Spleen (tissue), 11 donors: Measurements from ENCODE around the gene NTNG1. TPM values are rescaled to one million over a fixed set of nuclear protein-coding genes. Genes with fewer than 3 reads are reported as not detected.

Source experiments
- DNase-seq: peaks from one replicate; pipeline ENCODE4 v3.0.0-alpha.2; 2020
- H3K27ac ChIP-seq, 8 donors: fragments of 200-600 bp; sonication (generic) in 7 of 8; 1 replicate in 4 of 8; 2 replicates in 4 of 8; pipeline versions ENCODE4 v1.5.0 to v1.8.0; 2016 to 2021; ENCODE audit warnings: inconsistent platforms in 4 of 8, mild to moderate bottlenecking in 4 of 8, moderate library complexity in 1 of 8
- H3K27me3 ChIP-seq, 7 donors: fragments of 200-600 bp; sonication (generic) in 6 of 7; replicated peaks in 1 of 7; 1 replicate in 4 of 7; 2 replicates in 3 of 7; pipeline versions ENCODE4 v1.5.0 to v1.8.0; 2016 to 2021; ENCODE audit warnings: inconsistent platforms in 3 of 7, mild to moderate bottlenecking in 1 of 7
- H3K36me3 ChIP-seq, 6 donors: fragments of 200-600 bp; sonication (generic) in 5 of 6; 1 replicate in 4 of 6; 2 replicates in 2 of 6; pipeline versions ENCODE4 v1.5.0 to v1.8.0; 2016 to 2021; ENCODE audit warnings: inconsistent platforms in 2 of 6
- H3K4me1 ChIP-seq, 6 donors: fragments of 200-600 bp; sonication (generic) in 5 of 6; 1 replicate in 3 of 6; 2 replicates in 3 of 6; pipeline versions ENCODE4 v1.5.0 to v1.8.0; 2016 to 2021; ENCODE audit warnings: inconsistent platforms in 3 of 6
- H3K4me3 ChIP-seq, 8 donors: fragments of 200-600 bp; sonication (generic) in 7 of 8; 1 replicate in 4 of 8; 2 replicates in 4 of 8; pipeline versions ENCODE4 v1.5.0 to v1.8.0; 2016 to 2021; ENCODE audit warnings: inconsistent platforms in 4 of 8, mild to moderate bottlenecking in 4 of 8, moderate library complexity in 2 of 8
- H3K9me3 ChIP-seq, 8 donors: fragments of 200-600 bp; sonication (generic) in 7 of 8; 1 replicate in 4 of 8; 2 replicates in 4 of 8; pipeline versions ENCODE4 v1.5.0 to v1.8.0; 2016 to 2021; ENCODE audit warnings: inconsistent platforms in 4 of 8
- POLR2A ChIP-seq, 3 donors: fragments of 450-650 bp; IDR thresholded peaks; one replicate each; pipeline ENCODE4 v1.5.1; 2017; ENCODE audit warnings: antibody characterized with exemption in 3 of 3, mild to moderate bottlenecking in 1 of 3
- POLR2AphosphoS5 ChIP-seq, 3 donors: sonication (generic); formaldehyde crosslinking; IDR thresholded peaks; one replicate each; pipeline ENCODE4 v1.5.1; 2017; ENCODE audit warnings: antibody characterized with exemption in 3 of 3
- WGBS, 5 donors: extraction: QIAGEN DNeasy Blood & Tissue Kit in 3 of 5; methylation state at CpG; one replicate each; pipeline versions ENCODE4 v1.1.5 to v1.1.7; 2013 to 2018; 5-methylcytosine and 5-hydroxymethylcytosine counted together
- intact Hi-C: fragments of 100-400 bp; cut with DNase I; formaldehyde crosslinking; loops from one replicate; pipeline ENCODE4 v1.15.0; 2023; ENCODE audit warnings: low total_unique reads
- polyA plus RNA-seq, 3 donors: library from polyadenylated mRNA; stranded (reverse); fragments of 200-250 nt; gene quantifications; one replicate each; pipeline ENCODE4 v1.2.1, GENCODE V29; 2013
- total RNA-seq, 7 donors: library from RNA; depleted of rRNA in 3 of 7; stranded (reverse); fragments of >200 nt in 3 of 7; fragmentation: NEBNext Ultra II Directional in 4 of 7; extraction: Animal tissue kit (Norgen Biotek cat#: 25700) in 4 of 7; gene quantifications; one replicate each; pipeline versions ENCODE4 v1.1.0 to v1.2.1, GENCODE V29; 2016 to 2021
- TF ChIP-seq, protein P1 (sequence below), 11 experiments: fragments of 200-600 bp in 7 of 11; fragments of 450-650 bp in 4 of 11; sonication (generic) in 4 of 11; IDR thresholded peaks in 8 of 11; conservative IDR thresholded peaks in 3 of 11; 1 replicate in 7 of 11; 2 replicates in 4 of 11; pipeline versions ENCODE4 v1.4.0 to v1.8.0; 2016 to 2021; ENCODE audit warnings: antibody characterized with exemption in 11 of 11, inconsistent platforms in 4 of 11, mild to moderate bottlenecking in 1 of 11
- donor health status: healthy with polysubstance abuse.
- donor health status: DM: no; HTN: no; CAD: no; lungs with moderate emphysema.
- donor health status: DM: no; HTN: no; CAD: no.
- donor health status: Bipolar disorder and iron deficiency.
- donor health status: healthy.
- donor health status: DM: no; HTN: no; CAD: no.
- donor health status: DM: yes; HTN: yes; CAD: no.

Gene NTNG1
- total and polyA plus RNA-seq, 10 donors, result 0.11 to 2.0 (median 1.1) TPM

DNA sequence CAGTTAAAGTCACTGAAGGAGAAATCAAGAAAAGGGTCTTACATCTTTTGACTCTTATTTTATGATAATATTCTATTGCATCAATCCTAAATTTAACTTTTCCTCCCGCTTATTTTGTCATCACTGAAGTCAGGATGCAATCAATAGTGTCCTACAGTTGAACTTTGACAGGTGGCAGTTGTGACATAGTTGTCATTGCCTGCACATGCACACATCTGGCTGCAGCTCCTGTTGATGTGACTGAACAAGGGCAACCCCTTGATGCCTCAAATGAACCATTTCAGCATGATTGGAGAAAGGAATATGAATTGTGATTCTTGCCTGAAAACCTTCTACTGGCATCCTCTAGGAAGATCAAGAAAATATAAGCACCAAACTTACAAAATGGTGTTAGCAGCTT lies 157.7 kb downstream of the NTNG1 start:
- DNase-seq, result no peak
- no peaks in the 10 kb centered on the region for H3K27me3 ChIP-seq
- no peaks in the 10 kb centered on the region for H3K4me1 ChIP-seq
- H3K27ac ChIP-seq, result no peak overlapping the region
- H3K4me3 ChIP-seq, result no peak overlapping the region
- intact Hi-C loops, result no loop called here
- H3K36me3 ChIP-seq, result no peaks in the 10 kb centered on the region
- H3K9me3 ChIP-seq, result no peaks in the 10 kb centered on the region
- 0 to 55% (median 37%) methylated on average over 1 of the region's 1 CpG for WGBS, 5 donors
- TF ChIP-seq POLR2A (IDR thresholded peaks at IDR 0.05) (no peak), POLR2AphosphoS5 (IDR thresholded peaks at IDR 0.05) (no peak)
- TF ChIP-seq, protein P1, sequence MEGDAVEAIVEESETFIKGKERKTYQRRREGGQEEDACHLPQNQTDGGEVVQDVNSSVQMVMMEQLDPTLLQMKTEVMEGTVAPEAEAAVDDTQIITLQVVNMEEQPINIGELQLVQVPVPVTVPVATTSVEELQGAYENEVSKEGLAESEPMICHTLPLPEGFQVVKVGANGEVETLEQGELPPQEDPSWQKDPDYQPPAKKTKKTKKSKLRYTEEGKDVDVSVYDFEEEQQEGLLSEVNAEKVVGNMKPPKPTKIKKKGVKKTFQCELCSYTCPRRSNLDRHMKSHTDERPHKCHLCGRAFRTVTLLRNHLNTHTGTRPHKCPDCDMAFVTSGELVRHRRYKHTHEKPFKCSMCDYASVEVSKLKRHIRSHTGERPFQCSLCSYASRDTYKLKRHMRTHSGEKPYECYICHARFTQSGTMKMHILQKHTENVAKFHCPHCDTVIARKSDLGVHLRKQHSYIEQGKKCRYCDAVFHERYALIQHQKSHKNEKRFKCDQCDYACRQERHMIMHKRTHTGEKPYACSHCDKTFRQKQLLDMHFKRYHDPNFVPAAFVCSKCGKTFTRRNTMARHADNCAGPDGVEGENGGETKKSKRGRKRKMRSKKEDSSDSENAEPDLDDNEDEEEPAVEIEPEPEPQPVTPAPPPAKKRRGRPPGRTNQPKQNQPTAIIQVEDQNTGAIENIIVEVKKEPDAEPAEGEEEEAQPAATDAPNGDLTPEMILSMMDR (IDR thresholded peaks at IDR 0.05 in 8 of 11, conservative IDR thresholded peaks at IDR 0.05 in 3 of 11), result no peak

DNA sequence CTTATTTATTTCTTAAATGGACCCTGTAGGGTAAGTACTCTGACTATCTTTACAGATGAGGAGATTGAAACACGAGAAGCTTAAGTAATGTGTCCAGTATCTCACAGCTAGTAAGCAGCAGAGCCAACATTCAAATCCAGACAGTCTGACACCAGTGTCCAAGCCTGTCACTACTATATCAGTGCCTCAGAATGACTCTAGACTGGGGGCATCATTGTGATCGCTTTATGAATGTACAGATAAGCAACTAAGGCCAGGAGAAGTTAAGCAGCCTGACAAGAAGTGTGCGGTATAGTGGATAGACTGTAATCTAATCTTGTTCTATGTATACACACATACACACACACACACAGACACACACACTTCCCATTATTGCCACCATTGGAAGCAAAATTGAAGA lies 158.7 kb downstream of the NTNG1 start:
- Histone ChIP-seq H3K4me1 (no peaks in the 10 kb centered on the region), H3K27ac (no peak overlapping the region), H3K27me3 (no peaks in the 10 kb centered on the region), H3K36me3 (no peaks in the 10 kb centered on the region), H3K9me3 (no peaks in the 10 kb centered on the region), H3K4me3 (no peak overlapping the region)
- no peak for DNase-seq
- 84 to 88% (median 85%) methylated on average over 3 of the region's 3 CpGs for WGBS, 5 donors
- TF ChIP-seq, protein P1 (IDR thresholded peaks at IDR 0.05 in 8 of 11, conservative IDR thresholded peaks at IDR 0.05 in 3 of 11), result no peak
- TF ChIP-seq POLR2A (IDR thresholded peaks at IDR 0.05), result no peak
- no peak for TF ChIP-seq POLR2AphosphoS5 (IDR thresholded peaks at IDR 0.05)
- intact Hi-C loops, result no loop called here

DNA sequence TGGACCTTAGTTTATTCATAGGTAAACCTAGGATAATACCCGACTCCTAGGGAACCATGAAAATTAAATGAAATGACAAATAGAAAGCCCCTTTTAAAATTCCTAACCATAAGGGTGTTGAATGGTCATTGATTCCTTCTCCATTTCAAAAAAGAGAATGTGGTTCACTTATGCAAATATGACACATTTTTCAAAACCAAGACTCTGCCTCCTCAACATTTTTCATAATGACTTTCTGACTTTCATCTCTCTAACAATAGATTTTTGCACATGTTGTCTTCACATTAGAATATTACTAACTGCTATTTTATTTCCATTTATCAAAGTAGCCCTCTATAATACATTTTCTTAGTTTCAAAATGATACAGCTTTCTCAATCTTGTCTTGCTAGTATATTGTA lies 169.1 kb downstream of the NTNG1 start:
- intact Hi-C loops, result no loop called here
- Histone ChIP-seq H3K4me1 (no peaks in the 10 kb centered on the region), H3K27me3 (peaks cover 0 to 2% (median 0%) of the 10 kb centered on the region in 7 donors), H3K27ac (no peak overlapping the region), H3K9me3 (no peaks in the 10 kb centered on the region), H3K36me3 (no peaks in the 10 kb centered on the region), H3K4me3 (no peak overlapping the region)
- 76 to 86% (median 78%) methylated on average over 1 of the region's 1 CpG for WGBS, 5 donors
- no peak for DNase-seq
- TF ChIP-seq POLR2AphosphoS5 (IDR thresholded peaks at IDR 0.05) (no peak), POLR2A (IDR thresholded peaks at IDR 0.05) (no peak)
- TF ChIP-seq, protein P1 (IDR thresholded peaks at IDR 0.05 in 8 of 11, conservative IDR thresholded peaks at IDR 0.05 in 3 of 11), result no peak

DNA sequence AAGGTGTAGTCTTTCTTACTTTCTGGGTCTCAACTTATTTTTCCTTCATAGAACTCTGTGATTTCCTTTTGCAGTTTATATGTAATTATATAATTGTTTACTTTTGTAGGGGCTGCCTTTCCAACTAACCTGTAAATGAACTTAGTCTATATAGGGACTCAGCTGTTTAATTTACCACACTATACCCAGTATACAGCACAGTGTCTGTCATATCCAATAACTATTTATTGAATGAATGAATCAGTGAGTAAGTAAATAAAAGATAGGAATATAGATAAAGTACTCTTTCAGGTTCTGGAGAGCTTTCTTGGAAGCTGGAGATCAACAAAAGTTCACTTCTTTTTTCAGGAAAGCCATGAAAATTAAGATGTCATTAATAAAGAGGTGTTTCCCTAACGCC lies 174.8 kb downstream of the NTNG1 start:
- intact Hi-C loops, result no loop called here

More for the DNA sequence above, 174.8 kb downstream of the NTNG1 start:
- TF ChIP-seq, protein P1 (IDR thresholded peaks at IDR 0.05 in 8 of 11, conservative IDR thresholded peaks at IDR 0.05 in 3 of 11), result no peak
- no peak for TF ChIP-seq POLR2AphosphoS5 (IDR thresholded peaks at IDR 0.05)
- no peak for TF ChIP-seq POLR2A (IDR thresholded peaks at IDR 0.05)
- H3K36me3 ChIP-seq, result no peaks in the 10 kb centered on the region
- H3K27ac ChIP-seq, result no peak overlapping the region
- no peaks in the 10 kb centered on the region for H3K9me3 ChIP-seq
- H3K4me3 ChIP-seq, result no peak overlapping the region
- H3K4me1 ChIP-seq, result no peaks in the 10 kb centered on the region
- 0 to 72% (median 27%) methylated on average over 1 of the region's 1 CpG for WGBS, 5 donors
- no peak for DNase-seq
- H3K27me3 ChIP-seq, result peaks cover 0 to 2% (median 0%) of the 10 kb centered on the region in 7 donors
